IPS DF 4.7 (cell line): ENCODE results near the gene SPINT1.

Experiments
- DNase-seq: peaks from one replicate; pipeline ENCODE4 v3.0.0-alpha.2; 2013; ENCODE audit warnings: low spot score; ENCODE audit errors: extremely low read depth

The SPINT1 gene

DNA sequence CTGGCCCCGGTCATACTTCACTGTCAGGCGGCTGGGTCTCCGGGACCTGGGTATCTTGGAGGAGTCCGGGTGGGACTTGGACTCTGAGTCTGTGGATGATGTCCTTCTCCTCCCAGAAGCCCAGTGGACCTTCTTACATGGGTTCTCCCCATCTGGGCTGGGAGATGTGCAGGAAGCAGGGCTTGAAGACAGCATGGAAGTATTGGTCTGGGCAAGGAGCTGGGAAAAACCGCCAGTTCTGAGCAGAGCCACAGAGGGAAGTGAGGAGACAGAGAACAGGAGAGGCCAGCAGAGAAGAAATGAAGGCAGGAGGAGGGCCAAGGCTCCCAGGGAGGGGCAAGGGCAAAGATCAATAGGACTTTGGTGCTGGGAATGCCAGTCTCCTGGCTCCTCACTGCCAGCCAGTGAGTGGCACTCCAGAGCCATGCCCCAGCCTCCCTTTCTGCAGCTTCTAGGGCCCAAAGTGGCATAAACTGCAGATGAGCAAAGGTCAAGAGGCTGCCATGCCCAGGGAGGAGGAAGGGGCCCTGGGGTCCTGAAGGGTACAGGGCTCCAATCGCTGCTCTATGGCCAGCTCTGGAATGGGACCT is 15.3 kb upstream of the SPINT1 start, which contains the start of gene PPP1R14D:
Gene PPP1R14D, minus strand, starts transcription at position 262 of the 590 bp plus-strand sequence. Its CDS starts 67 bp downstream, at position 195.
- DNase-seq: no peak

DNA sequence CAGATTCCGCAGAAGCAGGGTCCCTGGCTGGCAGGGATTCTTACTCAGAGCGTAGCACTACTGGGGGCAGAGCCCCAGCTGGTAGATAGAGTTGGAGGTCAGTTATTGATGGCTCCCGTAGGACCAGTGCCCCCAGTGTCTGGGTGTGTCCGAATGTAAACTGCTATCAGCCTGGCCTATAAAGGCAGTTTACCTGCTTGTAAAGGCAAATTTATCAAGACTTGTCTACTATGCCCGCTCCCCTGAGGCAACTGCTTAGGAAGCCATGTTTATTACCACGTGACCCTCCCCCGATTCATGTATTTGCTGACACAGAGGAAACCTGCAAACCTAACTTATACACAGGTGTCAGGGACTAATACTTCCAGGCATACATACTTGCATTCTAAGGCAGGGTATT is 14.7 kb upstream of the SPINT1 start:
- DNase-seq: no peak

DNA sequence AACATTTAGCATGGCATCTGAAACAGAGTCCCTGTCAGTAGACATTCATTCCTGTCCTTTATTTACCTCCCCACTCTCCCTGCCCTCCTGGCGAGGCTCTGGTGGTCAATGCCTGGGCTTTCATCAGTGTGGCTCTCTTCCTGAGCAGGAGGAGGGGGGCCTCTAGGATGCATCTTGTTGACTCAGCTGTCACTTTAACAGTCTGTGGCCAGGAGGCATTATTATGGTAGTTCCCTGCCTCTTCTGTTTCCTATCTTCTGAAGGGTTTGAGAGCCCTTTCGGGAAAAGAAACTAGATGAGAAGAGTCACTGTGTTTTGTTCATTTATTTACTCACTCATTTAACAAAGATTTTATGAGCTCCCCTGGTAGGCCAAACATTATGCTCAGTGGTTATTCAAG is 13.0 kb upstream of the SPINT1 start:
- no peak for DNase-seq

DNA sequence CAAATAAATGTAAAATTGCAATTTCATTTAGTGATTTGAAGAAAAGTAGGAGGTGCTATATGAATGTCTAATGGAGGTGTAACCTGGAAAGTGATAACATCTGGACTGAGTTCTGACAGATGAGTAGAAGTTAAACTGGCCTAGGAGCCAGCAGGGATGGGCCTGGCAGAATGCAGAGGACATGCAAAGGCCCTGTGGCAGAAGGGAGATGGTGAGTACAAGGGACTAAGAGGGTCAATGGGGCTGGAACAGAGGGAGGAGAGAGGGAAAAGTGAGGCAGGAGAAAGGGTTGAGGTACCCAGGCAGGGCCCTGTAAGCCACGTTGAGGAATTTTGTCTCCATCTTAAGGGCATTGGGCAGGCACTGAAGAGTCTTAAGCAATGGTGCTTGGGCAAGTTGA is 12.0 kb upstream of the SPINT1 start:
- no peak for DNase-seq

DNA sequence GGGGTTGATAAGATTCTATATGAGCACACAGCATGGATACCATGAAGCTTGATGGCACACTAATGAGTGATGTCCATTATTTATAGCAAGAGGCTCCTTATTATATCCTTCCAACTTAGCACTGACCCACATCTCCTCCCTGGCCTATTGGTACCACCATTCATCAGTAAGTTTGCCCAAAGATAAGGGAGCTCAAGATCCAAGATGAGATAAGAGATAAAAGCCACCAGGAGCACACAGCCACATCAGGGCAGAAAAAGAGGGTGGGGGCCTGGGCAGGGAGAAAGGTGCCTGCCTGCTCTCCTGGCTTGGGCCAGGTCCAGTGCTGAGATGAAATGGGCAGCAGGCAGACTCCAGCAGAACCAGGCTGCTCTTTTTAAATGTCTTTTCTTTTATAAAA is 10.9 kb upstream of the SPINT1 start:
- no peak for DNase-seq

DNA sequence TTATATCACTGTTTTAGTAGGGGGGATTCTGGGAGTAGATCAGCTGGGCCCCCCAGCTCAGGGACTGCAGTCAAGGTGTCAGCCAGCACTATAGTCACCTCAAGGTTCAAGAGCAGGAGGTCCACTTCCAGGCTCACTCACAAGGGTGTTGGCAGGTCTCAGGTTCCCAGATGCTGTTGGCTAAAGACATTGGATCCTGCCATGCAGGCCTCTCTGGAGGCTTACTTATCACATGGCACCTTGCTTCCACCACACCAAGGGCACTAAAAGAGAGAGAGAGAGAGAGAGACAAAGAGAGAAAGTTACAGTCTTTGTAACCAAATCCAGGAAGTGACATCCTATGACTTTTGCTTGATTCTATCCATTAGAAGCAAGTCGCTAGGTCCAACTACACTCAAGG is 7.8 kb upstream of the SPINT1 start:
- no peak for DNase-seq

DNA sequence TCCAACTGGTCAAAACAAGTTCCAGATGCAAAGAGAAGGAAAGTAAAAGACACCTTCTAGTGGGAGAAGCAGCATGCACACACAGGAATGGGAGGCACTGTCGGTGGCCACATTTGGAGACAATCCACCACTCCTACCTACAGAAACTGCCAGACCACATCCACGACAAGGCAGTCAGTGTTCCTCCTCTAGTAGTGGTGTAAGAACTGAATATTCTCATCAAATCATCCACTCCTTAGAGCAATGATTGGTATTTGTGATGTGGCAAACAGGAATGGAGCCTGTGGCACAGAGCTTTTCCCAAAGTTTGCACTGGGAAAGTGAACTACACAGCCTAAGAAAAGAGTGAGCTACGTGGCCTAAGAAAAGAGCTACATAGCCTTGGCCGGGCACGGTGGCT is 5.1 kb upstream of the SPINT1 start:
- DNase-seq: no peak

DNA sequence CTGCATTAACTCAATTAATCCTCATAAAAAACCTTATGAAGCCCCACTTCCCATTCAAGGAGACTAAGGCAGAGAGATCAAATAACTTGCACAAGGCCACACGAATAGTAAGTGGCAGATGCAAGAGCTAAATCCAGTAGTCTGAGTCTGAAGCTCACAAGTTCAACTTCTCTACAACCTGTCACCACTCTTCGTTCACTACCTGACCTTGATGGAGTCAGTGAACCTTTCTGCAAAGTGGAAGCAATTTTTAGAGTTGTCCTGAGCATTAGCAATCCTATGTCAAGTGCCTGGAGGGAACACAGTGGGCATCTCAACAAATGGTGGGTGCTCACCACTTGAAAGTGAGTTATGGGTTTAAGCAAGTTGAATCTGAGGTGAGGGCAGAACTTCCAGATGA is 2.1 kb upstream of the SPINT1 start:
- DNase-seq: no peak

DNA sequence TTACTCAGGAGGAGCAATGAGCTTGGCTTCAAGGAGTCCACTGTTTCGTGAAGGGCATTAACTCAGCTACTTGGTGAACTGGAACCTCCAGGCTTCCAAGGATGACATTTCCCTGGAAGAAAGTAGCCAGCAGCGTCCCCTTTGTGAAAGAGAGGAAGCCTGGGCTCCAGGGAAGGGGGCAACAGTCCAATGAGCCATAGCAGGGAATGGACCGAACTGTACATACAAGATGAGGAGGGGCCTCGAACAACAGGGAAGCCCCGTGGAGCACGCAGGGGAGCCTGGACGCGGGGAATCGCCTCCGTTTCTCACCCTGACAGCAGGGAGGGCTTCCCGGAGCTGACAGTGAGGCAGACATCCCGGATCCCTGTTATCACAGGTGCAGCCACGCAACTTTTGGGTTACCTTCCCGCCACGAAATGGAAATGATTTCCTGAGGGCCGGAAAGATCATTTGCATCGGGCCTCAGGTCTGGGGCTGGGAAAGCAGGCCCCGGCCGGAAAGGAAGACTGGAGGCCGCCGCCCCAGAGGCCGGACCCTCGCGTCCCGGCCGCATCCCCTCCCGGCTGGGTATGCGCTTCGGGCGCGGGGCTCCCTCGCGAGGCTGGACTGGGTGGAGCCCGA is 475 bp upstream of the SPINT1 start:
- DNase-seq: no peak

DNA sequence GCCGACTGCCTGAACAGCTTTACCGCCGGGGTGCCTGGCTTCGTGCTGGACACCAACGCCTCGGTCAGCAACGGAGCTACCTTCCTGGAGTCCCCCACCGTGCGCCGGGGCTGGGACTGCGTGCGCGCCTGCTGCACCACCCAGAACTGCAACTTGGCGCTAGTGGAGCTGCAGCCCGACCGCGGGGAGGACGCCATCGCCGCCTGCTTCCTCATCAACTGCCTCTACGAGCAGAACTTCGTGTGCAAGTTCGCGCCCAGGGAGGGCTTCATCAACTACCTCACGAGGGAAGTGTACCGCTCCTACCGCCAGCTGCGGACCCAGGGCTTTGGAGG is 815 bp downstream of the SPINT1 start:
- no peak for DNase-seq

DNA sequence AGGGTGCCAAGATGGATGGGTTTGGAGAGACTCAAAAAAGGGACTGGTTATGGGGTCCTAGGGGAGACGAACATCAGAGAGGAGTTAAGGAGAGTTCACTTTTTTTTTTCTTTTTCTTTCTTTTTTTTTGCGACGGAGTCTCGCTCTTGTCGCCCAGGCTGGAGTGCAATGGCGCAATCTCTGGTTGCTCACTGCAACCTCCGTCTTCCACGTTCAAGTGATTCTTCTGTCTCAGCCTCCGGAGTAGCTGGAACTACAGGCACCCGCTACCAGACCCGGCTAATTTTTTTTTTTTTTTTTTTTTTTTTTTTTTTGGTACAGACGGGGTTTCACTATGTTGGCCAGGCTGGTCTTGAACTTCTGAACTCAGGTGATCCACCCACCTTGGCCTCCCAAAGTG is 1.2 kb downstream of the SPINT1 start:
- no peak for DNase-seq

DNA sequence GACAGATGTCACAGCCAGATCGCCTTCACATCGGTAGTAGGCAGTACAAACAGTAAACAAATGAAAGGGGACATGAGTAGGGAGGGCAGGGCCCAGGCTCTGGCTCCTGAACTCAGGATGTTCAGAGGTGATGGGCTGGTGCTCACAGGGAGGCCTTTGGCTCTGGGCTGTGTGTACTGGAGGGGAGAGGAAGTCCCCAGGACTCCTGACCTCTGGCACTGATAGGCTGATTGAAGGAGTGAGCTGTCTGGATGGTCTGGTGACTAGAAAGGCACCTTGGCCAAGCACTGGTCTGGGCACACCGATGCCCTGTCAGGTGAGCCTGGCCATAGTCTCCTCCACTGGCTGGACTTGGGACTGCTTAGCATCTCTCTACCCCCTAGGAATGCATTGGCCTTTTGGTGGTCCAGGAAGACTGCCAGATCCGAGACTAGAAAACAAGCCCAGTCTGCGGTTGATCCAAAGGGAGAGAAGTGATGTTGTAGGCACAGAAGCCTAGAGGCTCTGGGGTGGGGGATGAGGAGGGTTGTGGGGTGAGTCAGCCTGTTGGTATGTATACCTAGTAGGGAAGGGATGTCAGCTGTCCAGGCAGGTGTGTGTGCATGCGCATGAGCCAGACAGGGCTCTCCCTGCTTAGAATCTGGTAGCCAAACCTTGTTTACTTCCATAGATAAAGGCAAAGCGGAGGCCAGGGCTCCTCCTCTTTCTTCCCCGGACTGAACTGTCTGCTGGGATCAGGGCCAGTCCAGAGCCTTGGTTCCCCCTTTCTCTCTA is 1.9 kb downstream of the SPINT1 start:
- no peak for DNase-seq

DNA sequence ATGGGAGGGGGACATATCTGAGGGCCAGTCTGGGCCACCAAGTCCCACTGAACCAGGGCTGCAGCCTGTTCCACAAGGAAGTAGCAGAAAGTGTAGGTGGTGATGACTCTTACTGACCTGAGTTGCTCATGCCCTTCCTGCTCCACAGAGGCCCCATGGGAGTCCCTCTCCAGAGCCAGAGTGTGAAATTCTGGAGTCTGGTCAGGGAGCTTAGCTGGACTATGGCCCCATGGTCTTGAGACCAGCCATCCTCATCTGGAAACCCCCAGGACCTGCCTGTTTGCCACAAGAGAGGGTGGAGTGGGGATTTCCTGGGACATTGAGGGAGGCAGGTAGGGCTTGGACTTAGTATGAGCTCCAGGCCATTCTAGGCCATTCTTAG is 3.0 kb downstream of the SPINT1 start:
- no peak for DNase-seq

DNA sequence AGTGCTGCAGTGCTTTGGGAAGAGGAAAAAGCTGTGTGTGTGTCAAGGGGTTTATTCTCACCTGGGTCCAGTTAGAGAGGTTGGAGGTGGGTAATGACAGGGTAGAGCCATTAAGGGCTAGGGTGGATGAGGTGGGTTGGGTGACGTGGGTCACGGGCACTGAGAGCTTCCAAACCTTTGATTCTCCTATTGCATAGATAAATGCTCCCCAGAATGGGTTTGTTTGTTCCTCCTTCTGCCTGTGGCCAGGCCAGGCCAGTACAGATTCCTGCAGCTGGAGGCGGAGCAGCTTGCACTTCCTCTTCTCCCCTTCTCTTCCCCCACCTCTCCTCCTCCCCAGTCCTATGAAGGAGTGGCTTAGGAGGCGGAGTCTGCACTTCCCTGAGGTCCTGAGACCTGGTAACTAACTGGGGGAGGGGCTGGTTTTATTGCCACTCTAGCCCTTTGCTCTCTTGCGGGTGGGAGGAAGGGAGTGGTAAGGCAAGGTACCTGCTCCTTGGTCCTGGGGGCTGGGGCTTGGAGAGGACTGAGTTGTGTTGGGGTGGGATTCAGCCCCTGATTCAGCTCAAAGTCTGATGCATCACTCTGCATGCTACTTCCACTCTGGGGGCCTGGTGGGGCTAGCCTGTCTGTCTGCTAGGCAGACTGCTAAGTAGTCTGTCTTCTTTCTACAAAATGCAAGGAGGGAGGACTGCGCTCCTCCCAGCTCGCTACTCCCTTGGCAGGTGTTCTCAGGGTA is 3.5 kb downstream of the SPINT1 start:
- DNase-seq: no peak

DNA sequence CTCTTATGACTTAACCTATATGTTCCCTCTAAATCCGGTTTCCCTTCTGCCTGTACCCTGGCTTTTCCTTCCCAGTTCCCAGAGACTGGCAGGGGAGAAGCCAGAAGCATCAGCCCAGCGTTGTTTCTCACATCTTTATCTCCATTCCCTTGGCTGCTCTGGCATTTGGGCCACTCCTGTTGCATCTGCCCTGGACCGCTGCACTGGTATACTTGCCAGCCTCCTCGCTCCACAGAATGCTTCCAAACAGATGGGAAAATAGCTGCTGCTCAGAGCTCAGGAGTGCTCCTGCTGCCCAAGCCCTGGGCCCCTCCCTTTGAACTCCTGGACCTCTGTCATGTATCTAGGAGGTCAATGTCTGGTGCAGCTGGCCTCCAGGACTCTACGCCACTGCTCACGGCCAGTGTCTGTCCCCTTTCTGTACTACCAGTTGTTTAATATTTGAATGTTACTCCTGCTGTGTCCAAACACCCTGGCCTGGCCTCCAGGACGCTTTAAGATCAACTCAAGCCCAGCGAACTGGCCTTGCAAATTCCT is 6.8 kb downstream of the SPINT1 start:
- DNase-seq: no peak

DNA sequence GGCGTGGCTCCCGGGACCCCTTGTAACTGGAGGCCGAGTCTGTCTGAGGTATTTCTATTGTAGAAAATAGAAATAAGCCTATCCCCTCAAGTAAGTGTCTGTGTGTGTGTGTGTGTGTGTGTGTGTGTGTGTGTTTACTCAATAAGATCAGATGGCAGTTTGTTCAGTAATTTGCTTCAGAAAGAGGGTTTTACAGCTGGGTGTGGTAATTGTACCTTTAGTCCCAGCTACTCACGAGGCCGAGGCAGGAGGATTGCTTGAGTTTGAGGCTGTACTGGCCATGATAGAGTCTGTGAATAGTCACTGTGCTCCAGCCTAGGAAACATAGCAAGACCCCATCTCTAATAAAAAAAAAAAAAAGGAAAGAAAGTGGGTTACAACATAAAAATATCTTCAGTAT is 8.7 kb downstream of the SPINT1 start:
- no peak for DNase-seq

DNA sequence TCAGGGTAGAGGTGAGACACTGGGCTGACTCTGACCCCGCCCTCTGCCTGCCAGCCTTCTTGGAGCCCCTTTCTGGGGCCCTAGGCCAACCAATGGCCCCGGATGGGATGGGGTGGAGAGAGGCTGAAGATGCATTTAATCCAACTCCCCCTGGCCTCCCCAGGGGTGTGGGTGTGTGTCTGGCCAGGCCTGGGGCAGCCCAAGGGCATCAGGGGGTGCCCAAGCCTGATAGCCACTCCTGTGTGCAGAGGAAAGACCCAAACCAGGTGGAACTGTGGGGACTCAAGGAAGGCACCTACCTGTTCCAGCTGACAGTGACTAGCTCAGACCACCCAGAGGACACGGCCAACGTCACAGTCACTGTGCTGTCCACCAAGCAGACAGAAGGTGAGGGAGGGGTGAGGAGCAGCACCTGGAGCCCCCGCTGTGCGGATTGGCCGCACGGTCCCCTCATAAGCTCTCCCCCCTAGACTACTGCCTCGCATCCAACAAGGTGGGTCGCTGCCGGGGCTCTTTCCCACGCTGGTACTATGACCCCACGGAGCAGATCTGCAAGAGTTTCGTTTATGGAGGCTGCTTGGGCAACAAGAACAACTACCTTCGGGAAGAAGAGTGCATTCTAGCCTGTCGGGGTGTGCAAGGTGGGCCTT is 9.5 kb downstream of the SPINT1 start:
- DNase-seq: no peak

DNA sequence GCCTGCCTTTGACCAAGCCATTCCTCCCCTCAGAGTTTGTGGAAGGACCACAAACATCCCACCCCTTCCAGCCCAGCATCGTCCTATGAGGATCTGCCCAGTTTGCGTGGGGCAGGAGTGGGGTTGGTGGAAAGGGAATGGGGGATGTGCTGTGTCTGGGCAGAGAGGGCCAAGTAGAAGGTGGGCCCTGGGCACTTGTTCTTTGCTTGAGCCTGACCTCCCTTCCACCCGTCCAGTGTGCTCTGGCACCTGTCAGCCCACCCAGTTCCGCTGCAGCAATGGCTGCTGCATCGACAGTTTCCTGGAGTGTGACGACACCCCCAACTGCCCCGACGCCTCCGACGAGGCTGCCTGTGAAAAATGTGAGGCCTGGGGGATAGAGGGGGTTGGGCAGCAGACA is 10.3 kb downstream of the SPINT1 start:
- no peak for DNase-seq

DNA sequence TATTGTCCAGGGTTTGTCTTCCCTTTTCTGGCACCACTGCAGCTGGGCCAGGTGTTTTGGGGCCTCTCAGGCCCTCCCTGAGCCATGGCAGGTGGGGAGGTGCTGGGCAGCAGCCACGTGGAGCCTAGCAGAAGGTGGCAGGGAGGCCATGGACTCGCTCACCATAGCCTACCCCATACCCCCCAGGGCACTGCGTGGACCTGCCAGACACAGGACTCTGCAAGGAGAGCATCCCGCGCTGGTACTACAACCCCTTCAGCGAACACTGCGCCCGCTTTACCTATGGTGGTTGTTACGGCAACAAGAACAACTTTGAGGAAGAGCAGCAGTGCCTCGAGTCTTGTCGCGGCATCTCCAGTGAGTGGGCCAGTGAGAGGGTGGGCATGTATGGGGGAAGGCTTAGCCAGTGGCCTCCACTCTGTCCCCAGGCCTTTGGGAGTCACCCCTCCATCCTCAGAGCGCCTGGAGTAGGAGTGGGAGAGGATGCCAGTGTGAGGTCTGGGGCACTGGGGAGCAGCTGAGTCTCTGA is 11.9 kb downstream of the SPINT1 start:
- DNase-seq: no peak

DNA sequence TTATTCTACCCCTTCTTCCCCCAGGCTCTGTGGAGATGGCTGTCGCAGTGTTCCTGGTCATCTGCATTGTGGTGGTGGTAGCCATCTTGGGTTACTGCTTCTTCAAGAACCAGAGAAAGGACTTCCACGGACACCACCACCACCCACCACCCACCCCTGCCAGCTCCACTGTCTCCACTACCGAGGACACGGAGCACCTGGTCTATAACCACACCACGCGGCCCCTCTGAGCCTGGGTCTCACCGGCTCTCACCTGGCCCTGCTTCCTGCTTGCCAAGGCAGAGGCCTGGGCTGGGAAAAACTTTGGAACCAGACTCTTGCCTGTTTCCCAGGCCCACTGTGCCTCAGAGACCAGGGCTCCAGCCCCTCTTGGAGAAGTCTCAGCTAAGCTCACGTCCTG is 12.9 kb downstream of the SPINT1 start:
- no peak for DNase-seq

DNA sequence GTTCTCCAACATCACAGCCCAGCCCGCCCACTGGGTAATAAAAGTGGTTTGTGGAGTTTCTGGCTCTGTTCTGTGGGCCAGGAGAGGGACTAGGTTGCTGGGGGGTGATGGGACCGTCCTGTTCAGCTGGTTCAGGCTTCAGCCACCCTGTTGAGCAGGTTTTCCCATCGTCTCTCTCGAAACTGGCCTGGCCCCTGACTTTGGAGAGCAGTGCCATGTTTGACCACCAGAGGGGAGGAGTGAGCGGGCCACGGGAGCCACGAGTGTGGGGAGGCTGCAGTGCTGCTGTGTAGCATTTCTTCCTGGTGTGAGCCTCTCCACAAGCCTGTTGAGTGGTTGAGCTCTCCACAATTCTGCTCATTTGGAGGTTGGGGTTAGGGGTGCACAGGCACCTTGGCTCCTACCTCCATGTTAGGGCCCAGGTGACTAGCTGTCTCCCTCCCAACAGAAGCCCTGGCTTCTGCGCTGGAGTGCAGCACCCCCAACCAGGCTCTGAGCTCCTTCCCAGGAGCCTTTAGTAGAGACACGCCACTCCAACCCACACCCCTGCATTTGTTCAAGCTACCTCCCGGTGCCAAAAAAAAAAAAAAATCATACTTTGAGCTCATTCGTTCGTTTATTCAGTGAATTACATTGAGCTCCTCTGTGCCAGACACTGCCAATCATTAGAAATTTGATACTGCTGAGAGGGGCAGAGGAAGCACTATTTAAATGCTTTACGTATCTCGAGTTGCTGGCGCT is 13.9 kb downstream of the SPINT1 start:
- DNase-seq: no peak
